ENCODE results near the gene CHKB. TPM values are rescaled to one million over a fixed set of nuclear protein-coding genes. Genes with fewer than 3 reads are reported as not detected.
A peak's percentile ranks its signal among the peaks of the same experiment; 100 is the strongest.

Gene CHKB
- total and polyA plus RNA-seq, 2 donors (not counting 1 experiment from before 2014, with no cell fraction given), result 21.9 to 22.8 TPM

DNA sequence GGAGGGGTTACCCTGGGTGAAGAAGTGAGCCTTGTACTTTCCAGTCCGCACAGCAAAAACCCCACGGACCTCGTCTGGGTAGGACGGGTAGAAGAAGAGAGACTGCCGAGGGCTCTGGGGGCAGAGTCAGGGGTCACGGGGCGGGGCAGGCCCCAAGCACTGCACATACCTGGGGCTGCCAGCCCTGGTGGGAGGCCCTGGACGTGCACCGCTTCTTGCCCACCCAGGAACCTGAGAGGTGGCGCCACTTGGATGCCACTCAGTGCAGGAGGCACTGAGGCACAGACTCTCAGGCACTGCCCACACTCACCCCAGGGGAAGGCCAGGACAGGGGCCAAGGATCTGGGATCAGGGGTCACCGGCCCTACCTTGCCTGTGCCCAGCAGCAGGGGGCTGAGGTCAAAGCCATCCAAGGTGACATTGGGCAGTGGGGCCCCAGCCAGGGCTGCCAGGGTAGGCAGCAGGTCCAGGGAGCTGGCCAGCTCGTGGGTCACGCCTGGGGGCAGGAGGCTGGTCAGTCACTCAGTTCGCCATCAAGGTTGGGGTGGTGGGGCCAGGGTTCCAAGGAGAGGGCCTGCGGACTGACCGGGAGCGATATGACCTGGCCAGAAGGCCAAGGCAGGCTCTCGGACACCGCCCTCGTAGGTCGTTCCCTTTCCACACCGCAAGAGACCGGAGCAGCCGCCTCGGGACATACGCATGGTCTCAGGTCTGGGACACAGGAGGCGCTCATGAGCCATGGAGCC is 43.1 kb upstream of the CHKB start:
- no peaks in the 10 kb centered on the region for H3K79me2 ChIP-seq (ENCODE audit: control insufficient read depth, insufficient read depth, low read length)
- no peak overlapping the region for H3K4me3 ChIP-seq (replicated peaks in 1 of 4; ENCODE audit: control extremely low read depth in 1 of 4, insufficient read depth in 1 of 4, low read depth in 3 of 4, low read length in 4 of 4)
- H4K20me1 ChIP-seq (ENCODE audit: control insufficient read depth, extremely low read depth, insufficient read depth, low read length), result no peaks in the 10 kb centered on the region
- TF ChIP-seq, protein P1, sequence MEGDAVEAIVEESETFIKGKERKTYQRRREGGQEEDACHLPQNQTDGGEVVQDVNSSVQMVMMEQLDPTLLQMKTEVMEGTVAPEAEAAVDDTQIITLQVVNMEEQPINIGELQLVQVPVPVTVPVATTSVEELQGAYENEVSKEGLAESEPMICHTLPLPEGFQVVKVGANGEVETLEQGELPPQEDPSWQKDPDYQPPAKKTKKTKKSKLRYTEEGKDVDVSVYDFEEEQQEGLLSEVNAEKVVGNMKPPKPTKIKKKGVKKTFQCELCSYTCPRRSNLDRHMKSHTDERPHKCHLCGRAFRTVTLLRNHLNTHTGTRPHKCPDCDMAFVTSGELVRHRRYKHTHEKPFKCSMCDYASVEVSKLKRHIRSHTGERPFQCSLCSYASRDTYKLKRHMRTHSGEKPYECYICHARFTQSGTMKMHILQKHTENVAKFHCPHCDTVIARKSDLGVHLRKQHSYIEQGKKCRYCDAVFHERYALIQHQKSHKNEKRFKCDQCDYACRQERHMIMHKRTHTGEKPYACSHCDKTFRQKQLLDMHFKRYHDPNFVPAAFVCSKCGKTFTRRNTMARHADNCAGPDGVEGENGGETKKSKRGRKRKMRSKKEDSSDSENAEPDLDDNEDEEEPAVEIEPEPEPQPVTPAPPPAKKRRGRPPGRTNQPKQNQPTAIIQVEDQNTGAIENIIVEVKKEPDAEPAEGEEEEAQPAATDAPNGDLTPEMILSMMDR (conservative IDR thresholded peaks at IDR 0.05 in 1 of 2, IDR thresholded peaks at IDR 0.05 in 1 of 2; ENCODE audit: low read depth in 1 of 2, low read length in 2 of 2), result peak in 1 of 2 donors; percentile 4
- TF ChIP-seq EZH2 (IDR thresholded peaks at IDR 0.05; ENCODE audit: low read length, missing control alignments), result no peak
- H3K27me3 ChIP-seq (ENCODE audit: control insufficient read depth, insufficient read depth, low read length), result peaks cover 4% of the 10 kb centered on the region
- H3K9me3 ChIP-seq (ENCODE audit: control insufficient read depth, insufficient read depth, low read depth, low read length), result no peaks in the 10 kb centered on the region
- H2AFZ ChIP-seq (ENCODE audit: low read length), result no peak overlapping the region
- H3K9ac ChIP-seq (ENCODE audit: insufficient read depth, low read length), result no peak overlapping the region
- no peak overlapping the region for H3K27ac ChIP-seq (ENCODE audit: insufficient read depth, low read length)
- H3K4me1 ChIP-seq (ENCODE audit: control insufficient read depth, extremely low read depth, insufficient read depth, low read length), result peaks cover 9% of the 10 kb centered on the region
- H3K36me3 ChIP-seq (ENCODE audit: control insufficient read depth, insufficient read depth, low read length), result peaks cover 2% of the 10 kb centered on the region
- no peak overlapping the region for H3K4me2 ChIP-seq (ENCODE audit: extremely low read depth, insufficient read depth, low read length)
- DNase-seq (ENCODE audit: low read depth in 2 of 2), result no peak

DNA sequence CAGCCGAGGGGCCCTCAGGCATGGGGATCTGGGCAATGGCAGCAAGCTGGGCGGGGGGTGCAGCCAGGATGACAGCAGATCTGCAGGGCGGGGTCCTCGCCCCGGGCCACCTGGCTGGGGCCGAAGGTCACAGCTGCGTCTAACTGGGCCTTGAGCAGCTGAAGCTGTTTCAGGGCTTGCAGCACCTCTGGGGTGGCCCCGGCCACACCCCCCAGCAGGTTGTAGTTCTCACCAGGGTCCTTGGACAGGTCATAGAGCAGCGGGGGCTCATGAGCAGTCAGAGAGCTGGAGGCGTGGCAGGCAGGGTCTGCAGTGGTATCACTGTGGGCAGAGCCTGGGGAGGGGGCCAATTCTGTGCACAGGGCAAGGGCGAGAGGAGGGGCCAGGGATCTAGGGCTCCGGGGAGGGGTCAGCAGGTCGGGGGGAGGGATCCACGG is 42.5 kb upstream of the CHKB start:
- DNase-seq (ENCODE audit: low read depth in 2 of 2), result no peak
- Histone ChIP-seq H3K4me1 (ENCODE audit: control insufficient read depth, extremely low read depth, insufficient read depth, low read length) (peaks cover 10% of the 10 kb centered on the region), H3K9ac (ENCODE audit: insufficient read depth, low read length) (no peak overlapping the region), H2AFZ (ENCODE audit: low read length) (no peak overlapping the region), H4K20me1 (ENCODE audit: control insufficient read depth, extremely low read depth, insufficient read depth, low read length) (no peaks in the 10 kb centered on the region), H3K79me2 (ENCODE audit: control insufficient read depth, insufficient read depth, low read length) (no peaks in the 10 kb centered on the region), H3K9me3 (ENCODE audit: control insufficient read depth, insufficient read depth, low read depth, low read length) (no peaks in the 10 kb centered on the region), H3K4me2 (ENCODE audit: extremely low read depth, insufficient read depth, low read length) (no peak overlapping the region), H3K36me3 (ENCODE audit: control insufficient read depth, insufficient read depth, low read length) (peaks cover 2% of the 10 kb centered on the region), H3K4me3 (replicated peaks in 1 of 4; ENCODE audit: control extremely low read depth in 1 of 4, insufficient read depth in 1 of 4, low read depth in 3 of 4, low read length in 4 of 4) (no peak overlapping the region), H3K27ac (ENCODE audit: insufficient read depth, low read length) (no peak overlapping the region), H3K27me3 (ENCODE audit: control insufficient read depth, insufficient read depth, low read length) (peaks cover 4% of the 10 kb centered on the region)
- TF ChIP-seq EZH2 (IDR thresholded peaks at IDR 0.05; ENCODE audit: low read length, missing control alignments), result no peak
- TF ChIP-seq, protein P1 (conservative IDR thresholded peaks at IDR 0.05 in 1 of 2, IDR thresholded peaks at IDR 0.05 in 1 of 2; ENCODE audit: low read depth in 1 of 2, low read length in 2 of 2), result no peak

DNA sequence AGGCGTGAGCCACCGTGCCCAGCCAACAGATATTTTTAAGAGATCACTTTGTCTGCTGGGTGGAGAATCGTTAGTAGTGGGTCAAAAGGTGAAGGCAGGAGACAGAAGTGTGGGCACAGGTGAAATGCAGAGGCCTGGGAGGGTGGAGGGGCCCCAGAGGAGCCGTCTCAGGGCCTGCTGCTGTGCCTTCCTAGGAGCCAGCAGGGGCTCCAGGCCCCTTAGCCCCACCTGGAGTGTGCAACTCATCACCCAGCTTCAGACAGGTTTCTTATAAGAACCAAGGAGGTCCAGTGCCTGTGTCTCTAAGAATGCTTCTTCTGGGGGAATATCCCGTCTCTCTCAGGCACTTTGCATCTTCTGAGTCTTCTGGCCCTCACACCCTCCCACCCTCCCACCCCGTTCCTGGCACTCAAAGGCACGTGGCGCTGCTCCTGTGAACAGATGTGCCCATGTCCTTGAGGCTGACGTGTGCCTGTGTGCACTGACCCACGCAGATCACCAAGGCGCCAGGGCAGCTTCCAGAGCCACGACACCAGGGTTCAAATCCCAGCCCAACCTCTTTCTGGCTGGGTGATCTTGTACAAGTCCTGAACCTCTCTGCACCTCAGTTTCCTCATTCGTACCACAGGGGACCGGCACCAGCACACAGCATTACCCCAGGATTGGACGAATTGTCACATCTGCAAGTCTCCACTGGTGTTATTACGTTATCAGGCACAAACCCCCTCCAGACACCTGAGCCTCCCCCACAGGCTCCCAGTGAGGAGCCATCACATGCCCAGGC is 41.9 kb upstream of the CHKB start:
- H3K27ac ChIP-seq (ENCODE audit: insufficient read depth, low read length), result no peak overlapping the region
- no peaks in the 10 kb centered on the region for H4K20me1 ChIP-seq (ENCODE audit: control insufficient read depth, extremely low read depth, insufficient read depth, low read length)
- H3K4me1 ChIP-seq (ENCODE audit: control insufficient read depth, extremely low read depth, insufficient read depth, low read length), result peaks cover 10% of the 10 kb centered on the region
- TF ChIP-seq EZH2 (IDR thresholded peaks at IDR 0.05; ENCODE audit: low read length, missing control alignments), result no peak
- TF ChIP-seq, protein P1 (conservative IDR thresholded peaks at IDR 0.05 in 1 of 2, IDR thresholded peaks at IDR 0.05 in 1 of 2; ENCODE audit: low read depth in 1 of 2, low read length in 2 of 2), result no peak
- H3K9me3 ChIP-seq (ENCODE audit: control insufficient read depth, insufficient read depth, low read depth, low read length), result no peaks in the 10 kb centered on the region
- H3K27me3 ChIP-seq (ENCODE audit: control insufficient read depth, insufficient read depth, low read length), result peaks cover 4% of the 10 kb centered on the region
- no peaks in the 10 kb centered on the region for H3K79me2 ChIP-seq (ENCODE audit: control insufficient read depth, insufficient read depth, low read length)
- H2AFZ ChIP-seq (ENCODE audit: low read length), result no peak overlapping the region
- H3K4me2 ChIP-seq (ENCODE audit: extremely low read depth, insufficient read depth, low read length), result no peak overlapping the region
- no peak overlapping the region for H3K4me3 ChIP-seq (replicated peaks in 1 of 4; ENCODE audit: control extremely low read depth in 1 of 4, insufficient read depth in 1 of 4, low read depth in 3 of 4, low read length in 4 of 4)
- peaks cover 2% of the 10 kb centered on the region for H3K36me3 ChIP-seq (ENCODE audit: control insufficient read depth, insufficient read depth, low read length)
- no peak overlapping the region for H3K9ac ChIP-seq (ENCODE audit: insufficient read depth, low read length)
- DNase-seq (ENCODE audit: low read depth in 2 of 2), result no peak

Measured in fibroblast of lung (primary cell).